ENCODE measurements around the gene SYNC. TPM values are rescaled to one million over a fixed set of nuclear protein-coding genes. Genes with fewer than 3 reads are reported as not detected.

Gene SYNC
- total RNA-seq, 4 donors from 2014 or later, result 111 to 201 (median 153) TPM

- 4% methylated on average over 7 of the region's 43 CpGs for WGBS
- TF ChIP-seq POLR2AphosphoS5 (IDR thresholded peaks at IDR 0.05) (no peak), EP300 (IDR thresholded peaks at IDR 0.05) (no peak), CTCF (IDR thresholded peaks at IDR 0.05) (no peak)
- Histone ChIP-seq H3K4me1 (peaks cover 38 to 77% (median 72%) of the 10 kb centered on the region in 4 donors), H3K27me3 (no peaks in the 10 kb centered on the region), H3K9me3 (no peaks in the 10 kb centered on the region), H3K27ac (replicated peaks in 1 of 4) (peak overlapping the region; percentile 99), H3K36me3 (peaks cover 7 to 36% (median 29%) of the 10 kb centered on the region in 4 donors), H3K4me3 (peak overlapping the region; percentile 72 to 91 (median 82))
- no peak for DNase-seq (ENCODE audit: extremely low spot score)
- intact Hi-C loops (cut with DNase I), result loop anchor here (5.0 kb wide), 1 partner anchor 56 kb away; no protein-coding TSS in a partner anchor
Observed at GRCh38 chr1:32651461-32652073, 51.0 kb downstream of the SYNC start.

GRCh38 chr1:32650752-32651460 is 51.7 kb downstream of the SYNC start, which contains the start of gene RBBP4:
TSS of gene RBBP4 (plus strand) at chr1:32651208. CDS start at chr1:32651307, 99 bp downstream.
- WGBS, result 0% methylated on average over 13 of the region's 67 CpGs
- Histone ChIP-seq H3K36me3 (peaks cover 3 to 29% (median 22%) of the 10 kb centered on the region in 4 donors), H3K27ac (replicated peaks in 1 of 4) (peak within 1 kb of the TSS; percentile 99), H3K4me3 (peak within 1 kb of the TSS; percentile 72 to 91 (median 82)), H3K4me1 (peaks cover 38 to 72% (median 68%) of the 10 kb centered on the region in 4 donors), H3K9me3 (no peaks in the 10 kb centered on the region), H3K27me3 (no peaks in the 10 kb centered on the region)
- intact Hi-C loops (cut with DNase I), result loop anchor here (5.0 kb wide), 1 partner anchor 56 kb away; no protein-coding TSS in a partner anchor
- peak; percentile 99 for DNase-seq (ENCODE audit: extremely low spot score)
- TF ChIP-seq CTCF (IDR thresholded peaks at IDR 0.05) (peak in 1 of 3 experiments; percentile 9), EP300 (IDR thresholded peaks at IDR 0.05) (no peak), POLR2AphosphoS5 (IDR thresholded peaks at IDR 0.05) (peak; percentile 95 to 96), POLR2A (IDR thresholded peaks at IDR 0.05; ENCODE audit: low read depth) (peak; percentile 69)

- H3K4me3 ChIP-seq, result peak within 1 kb of the TSS; percentile 72 to 91 (median 82)
- no peaks in the 10 kb centered on the region for H3K9me3 ChIP-seq
- intact Hi-C loops (cut with DNase I), result loop anchor here (5.0 kb wide), 1 partner anchor 57 kb away; no protein-coding TSS in a partner anchor
- H3K27me3 ChIP-seq, result no peaks in the 10 kb centered on the region
- peak within 1 kb of the TSS; percentile 99 for H3K27ac ChIP-seq (replicated peaks in 1 of 4)
- H3K4me1 ChIP-seq, result peaks cover 36 to 72% (median 65%) of the 10 kb centered on the region in 4 donors
- TF ChIP-seq CTCF (IDR thresholded peaks at IDR 0.05) (no peak), POLR2AphosphoS5 (IDR thresholded peaks at IDR 0.05) (peak; percentile 85 to 88)
- H3K36me3 ChIP-seq, result peaks cover 3 to 23% (median 17%) of the 10 kb centered on the region in 4 donors
- peak; percentile 96 for DNase-seq (ENCODE audit: extremely low spot score)
- under 1% methylated on average over 21 of the region's 21 CpGs for WGBS
Observed at GRCh38 chr1:32650248-32650751, 52.3 kb downstream of the SYNC start, which contains the start of gene ZBTB8OS. TSS of gene ZBTB8OS (minus strand) at chr1:32650550. CDS start at chr1:32650529, 21 bp downstream.

- Histone ChIP-seq H3K36me3 (peaks cover 0 to 5% (median 2%) of the 10 kb centered on the region in 4 donors), H3K4me3 (no peak overlapping the region), H3K4me1 (peaks cover 22 to 49% (median 40%) of the 10 kb centered on the region in 4 donors), H3K9me3 (no peaks in the 10 kb centered on the region), H3K27ac (replicated peaks in 1 of 4) (no peak overlapping the region), H3K27me3 (no peaks in the 10 kb centered on the region)
- no peak for TF ChIP-seq CTCF (IDR thresholded peaks at IDR 0.05)
- no peak for TF ChIP-seq EP300 (IDR thresholded peaks at IDR 0.05)
- WGBS, result 81% methylated on average over 6 of the region's 6 CpGs
- DNase-seq (ENCODE audit: extremely low spot score), result no peak
- intact Hi-C loops (cut with DNase I), result no loop called here
Observed at GRCh38 chr1:32647308-32648134, 55.0 kb downstream of the SYNC start.

All from esophagus muscularis mucosa (tissue), 4 donors.